Effector memory CD4-positive, alpha-beta T cell (primary cell): Measurements from ENCODE around the gene ADAMTSL2.

Experiments used
- DNase-seq, 3 donors: peaks; one replicate each; pipeline ENCODE4 v3.0.0-alpha.2; 2020
- H3K27ac ChIP-seq: 2 replicates; pipeline ENCODE4 v1.7.0; 2013; ENCODE audit warnings: mild to moderate bottlenecking, low read length, moderate library complexity; ENCODE audit not compliant: insufficient read depth, poor library complexity, severe bottlenecking
- H3K27me3 ChIP-seq: replicated peaks from 2 replicates; pipeline ENCODE4 v1.7.0; 2013; ENCODE audit warnings: mild to moderate bottlenecking, low read length; ENCODE audit not compliant: insufficient read depth, control insufficient read depth, poor library complexity, severe bottlenecking
- H3K36me3 ChIP-seq: 2 replicates; pipeline ENCODE4 v1.7.0; 2013; ENCODE audit warnings: mild to moderate bottlenecking, low read length, moderate library complexity; ENCODE audit not compliant: control insufficient read depth, insufficient read depth
- H3K4me1 ChIP-seq: 2 replicates; pipeline ENCODE4 v1.7.0; 2013; ENCODE audit warnings: low read length, mild to moderate bottlenecking; ENCODE audit not compliant: control insufficient read depth, insufficient read depth, poor library complexity, severe bottlenecking
- H3K4me3 ChIP-seq: 2 replicates; pipeline ENCODE4 v1.7.0; 2013; ENCODE audit warnings: low read length, low read depth, mild to moderate bottlenecking; ENCODE audit not compliant: insufficient read depth, poor library complexity, severe bottlenecking
- H3K9me3 ChIP-seq: 2 replicates; pipeline ENCODE4 v1.7.0; 2013; ENCODE audit warnings: mild to moderate bottlenecking, low read length, moderate library complexity; ENCODE audit not compliant: control insufficient read depth

Gene ADAMTSL2

GRCh38 chr9:133595910-133596309, 61.4 kb downstream of the ADAMTSL2 start:
- Histone ChIP-seq H3K36me3 (no peaks in the 10 kb centered on the region), H3K4me3 (no peak overlapping the region), H3K27me3 (no peaks in the 10 kb centered on the region), H3K27ac (no peak overlapping the region), H3K4me1 (no peaks in the 10 kb centered on the region), H3K9me3 (peaks cover 11% of the 10 kb centered on the region)
- no peak for DNase-seq

GRCh38 chr9:133597316-133597957, 62.9 kb downstream of the ADAMTSL2 start:
- H3K9me3 ChIP-seq: peaks cover 11% of the 10 kb centered on the region
- H3K4me3 ChIP-seq: no peak overlapping the region
- no peaks in the 10 kb centered on the region for H3K27me3 ChIP-seq
- no peak for DNase-seq
- H3K36me3 ChIP-seq: no peaks in the 10 kb centered on the region
- no peak overlapping the region for H3K27ac ChIP-seq
- H3K4me1 ChIP-seq: no peaks in the 10 kb centered on the region

- no peak overlapping the region for H3K4me3 ChIP-seq
- peaks cover 11% of the 10 kb centered on the region for H3K9me3 ChIP-seq
- DNase-seq: no peak
- H3K27ac ChIP-seq: no peak overlapping the region
- H3K4me1 ChIP-seq: no peaks in the 10 kb centered on the region
- H3K36me3 ChIP-seq: no peaks in the 10 kb centered on the region
- H3K27me3 ChIP-seq: no peaks in the 10 kb centered on the region
These were observed 64.5 kb downstream of the ADAMTSL2 start for GRCh38 chr9:133598978-133599377.

- no peak overlapping the region for H3K4me3 ChIP-seq
- no peaks in the 10 kb centered on the region for H3K36me3 ChIP-seq
- DNase-seq: no peak
- H3K27me3 ChIP-seq: no peaks in the 10 kb centered on the region
- no peaks in the 10 kb centered on the region for H3K4me1 ChIP-seq
- no peak overlapping the region for H3K27ac ChIP-seq
- peaks cover 11% of the 10 kb centered on the region for H3K9me3 ChIP-seq
These were observed 65.1 kb downstream of the ADAMTSL2 start for GRCh38 chr9:133599470-133600173.

GRCh38 chr9:133600739-133601138, 66.2 kb downstream of the ADAMTSL2 start:
- Histone ChIP-seq H3K27me3 (peaks cover 3% of the 10 kb centered on the region), H3K4me3 (no peak overlapping the region), H3K27ac (no peak overlapping the region), H3K36me3 (no peaks in the 10 kb centered on the region), H3K9me3 (peaks cover 11% of the 10 kb centered on the region), H3K4me1 (no peaks in the 10 kb centered on the region)
- DNase-seq: no peak

- no peak overlapping the region for H3K4me3 ChIP-seq
- H3K27me3 ChIP-seq: peaks cover 3% of the 10 kb centered on the region
- DNase-seq: no peak
- H3K36me3 ChIP-seq: no peaks in the 10 kb centered on the region
- no peak overlapping the region for H3K27ac ChIP-seq
- H3K9me3 ChIP-seq: peaks cover 11% of the 10 kb centered on the region
- no peaks in the 10 kb centered on the region for H3K4me1 ChIP-seq
These were observed 67.2 kb downstream of the ADAMTSL2 start for GRCh38 chr9:133601746-133602145.

- H3K27ac ChIP-seq: no peak overlapping the region
- H3K27me3 ChIP-seq: peaks cover 3% of the 10 kb centered on the region
- H3K4me3 ChIP-seq: no peak overlapping the region
- peaks cover 8% of the 10 kb centered on the region for H3K9me3 ChIP-seq
- DNase-seq: no peak
- H3K4me1 ChIP-seq: no peaks in the 10 kb centered on the region
- no peaks in the 10 kb centered on the region for H3K36me3 ChIP-seq
These were observed 67.8 kb downstream of the ADAMTSL2 start for GRCh38 chr9:133602277-133602676.

GRCh38 chr9:133603135-133603927, 68.8 kb downstream of the ADAMTSL2 start:
- H3K9me3 ChIP-seq: no peaks in the 10 kb centered on the region
- H3K4me1 ChIP-seq: no peaks in the 10 kb centered on the region
- no peaks in the 10 kb centered on the region for H3K36me3 ChIP-seq
- H3K4me3 ChIP-seq: no peak overlapping the region
- no peak overlapping the region for H3K27ac ChIP-seq
- H3K27me3 ChIP-seq: peaks cover 3% of the 10 kb centered on the region
- DNase-seq: no peak

- Histone ChIP-seq H3K27me3 (peaks cover 3% of the 10 kb centered on the region), H3K36me3 (no peaks in the 10 kb centered on the region), H3K4me3 (no peak overlapping the region), H3K4me1 (no peaks in the 10 kb centered on the region), H3K9me3 (no peaks in the 10 kb centered on the region), H3K27ac (no peak overlapping the region)
- DNase-seq: no peak
These were observed 69.7 kb downstream of the ADAMTSL2 start for GRCh38 chr9:133604214-133604613.

- H3K9me3 ChIP-seq: no peaks in the 10 kb centered on the region
- peaks cover 8% of the 10 kb centered on the region for H3K27me3 ChIP-seq
- H3K27ac ChIP-seq: no peak overlapping the region
- H3K36me3 ChIP-seq: no peaks in the 10 kb centered on the region
- no peaks in the 10 kb centered on the region for H3K4me1 ChIP-seq
- H3K4me3 ChIP-seq: no peak overlapping the region
- no peak for DNase-seq
These were observed 70.4 kb downstream of the ADAMTSL2 start for GRCh38 chr9:133604856-133605255.
